HG03045 (cell line): Measurements from ENCODE around the gene GRM6.

Experiments
- ATAC-seq: cut with Tn5 transposase; IDR thresholded peaks from one replicate; pipeline ENCODE4 v1.9.1; 2021; ENCODE audit warnings: mild to moderate bottlenecking, moderate library complexity; ENCODE audit not compliant: unreplicated experiment

The GRM6 gene

DNA sequence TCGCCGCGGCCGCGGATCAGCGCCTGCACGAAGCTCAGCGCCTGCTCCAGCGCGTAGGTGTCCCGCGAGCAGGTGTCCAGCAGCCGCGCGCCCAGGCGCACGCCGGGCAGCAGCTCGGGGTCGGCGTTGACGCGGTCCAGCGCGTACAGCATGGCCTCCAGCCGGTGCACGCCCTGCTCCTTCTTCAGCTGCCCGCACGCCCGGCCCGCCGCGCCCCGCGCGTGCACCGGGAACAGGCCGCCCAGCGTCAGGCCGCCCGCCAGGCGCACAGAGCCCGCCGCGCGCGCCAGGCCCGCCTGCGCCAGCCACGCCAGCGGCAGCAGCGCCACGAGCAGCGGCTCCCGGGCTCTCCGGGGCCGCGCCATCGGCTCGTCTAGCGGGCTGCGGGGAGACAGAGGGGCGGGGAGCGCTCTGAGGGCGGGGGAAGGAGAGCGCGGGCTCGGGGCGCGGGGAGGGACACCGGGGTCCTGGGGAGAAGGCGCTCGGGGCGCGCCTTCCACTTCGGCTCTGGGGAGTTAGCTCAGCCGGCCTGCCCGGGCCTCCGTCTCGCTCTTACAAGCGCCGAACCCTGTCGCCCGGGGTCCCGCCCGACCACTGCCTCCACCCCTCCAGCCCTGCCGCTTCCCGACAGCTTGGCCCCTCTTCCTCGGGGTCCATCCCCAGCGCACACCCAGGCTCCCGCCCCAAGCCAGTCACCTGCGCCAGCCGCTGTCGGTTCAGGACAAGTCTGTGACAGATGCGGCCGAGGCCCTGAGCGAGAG, at the start of gene GRM6:
Gene GRM6 (minus strand): TSS at position 741 of the 761 bp plus-strand sequence. CDS start 376 bp downstream, at position 365.
- no peak for ATAC-seq

DNA sequence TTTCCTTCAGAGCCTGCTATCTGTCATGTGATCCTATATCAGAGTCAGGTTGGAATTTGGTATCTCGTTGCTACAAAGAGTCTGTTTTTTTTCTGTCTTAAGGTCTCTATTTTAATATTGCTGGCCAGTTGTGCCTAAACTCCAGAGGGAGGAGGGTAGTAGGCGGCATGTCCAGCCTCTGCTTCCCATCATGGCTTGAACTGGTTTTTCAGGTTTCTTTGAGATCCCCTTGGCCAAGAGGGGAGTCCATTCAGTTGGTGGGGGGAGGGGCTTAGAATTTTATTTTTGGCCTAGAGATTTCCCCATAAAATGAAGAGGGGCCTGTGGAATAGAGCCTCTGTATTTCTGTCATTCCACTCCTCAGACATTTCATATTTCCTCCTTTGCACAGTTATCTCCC, 49.6 kb upstream of the GRM6 start:
- ATAC-seq: no peak

DNA sequence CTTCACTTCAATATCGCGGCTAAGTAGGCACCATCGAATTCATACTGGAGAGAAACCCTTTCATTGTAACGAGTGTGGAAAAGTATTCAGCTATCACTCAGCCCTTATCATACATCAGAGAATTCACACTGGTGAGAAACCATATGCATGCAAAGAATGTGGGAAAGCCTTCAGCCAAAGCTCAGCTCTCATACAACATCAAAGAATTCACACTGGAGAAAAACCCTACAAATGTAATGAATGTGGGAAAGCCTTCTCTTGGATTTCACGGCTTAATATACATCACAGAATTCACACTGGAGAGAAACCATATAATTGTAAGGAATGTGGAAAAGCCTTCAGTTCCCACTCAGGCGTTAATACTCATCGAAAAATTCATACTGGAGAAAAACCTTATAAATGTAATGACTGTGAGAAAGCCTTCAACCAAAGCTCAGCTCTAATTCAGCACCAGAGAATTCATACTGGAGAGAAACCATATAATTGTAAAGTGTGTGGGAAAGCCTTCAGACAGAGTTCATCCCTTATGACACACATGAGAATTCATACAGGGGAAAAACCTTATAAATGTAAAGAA, 38.0 kb upstream of the GRM6 start:
- no peak for ATAC-seq

DNA sequence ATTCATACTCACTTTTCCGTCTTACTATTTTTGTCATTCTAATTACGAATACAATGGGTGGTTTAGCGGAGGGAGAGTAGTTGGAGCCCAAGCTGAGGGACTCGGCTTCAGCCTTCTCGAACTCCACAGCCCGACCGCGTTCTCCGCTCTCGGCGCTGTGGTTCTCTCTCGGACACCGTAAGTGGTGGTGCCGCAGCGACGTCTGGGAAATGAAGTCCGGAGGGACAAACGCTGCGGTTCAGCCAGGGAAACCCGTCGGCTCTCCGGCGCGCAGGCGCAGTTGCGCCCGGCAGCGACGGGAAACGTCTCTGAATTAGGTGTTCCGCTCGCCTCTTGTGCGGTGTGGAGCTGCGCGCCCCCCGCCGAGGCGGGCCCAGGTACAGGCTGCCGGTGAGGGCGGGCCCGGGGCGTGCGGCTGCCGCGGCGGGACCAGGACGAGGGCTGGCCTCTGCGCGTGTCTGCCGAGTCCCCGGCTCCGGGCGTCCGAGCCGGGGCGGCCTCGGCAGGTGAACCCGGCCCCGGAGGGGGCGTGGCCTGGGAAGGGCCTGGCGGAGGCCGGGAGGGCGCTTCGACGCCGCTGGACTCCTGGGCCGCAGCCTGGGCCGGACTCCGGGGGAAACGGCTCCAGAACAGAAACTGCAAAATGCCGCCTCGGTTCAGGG, 28.5 kb upstream of the GRM6 start, which contains the start of gene ZNF879:
Gene ZNF879 (plus strand): TSS at position 277 of the 662 bp plus-strand sequence. CDS start 1,201 bp downstream, outside the sequence.
- ATAC-seq: peak; percentile 74

DNA sequence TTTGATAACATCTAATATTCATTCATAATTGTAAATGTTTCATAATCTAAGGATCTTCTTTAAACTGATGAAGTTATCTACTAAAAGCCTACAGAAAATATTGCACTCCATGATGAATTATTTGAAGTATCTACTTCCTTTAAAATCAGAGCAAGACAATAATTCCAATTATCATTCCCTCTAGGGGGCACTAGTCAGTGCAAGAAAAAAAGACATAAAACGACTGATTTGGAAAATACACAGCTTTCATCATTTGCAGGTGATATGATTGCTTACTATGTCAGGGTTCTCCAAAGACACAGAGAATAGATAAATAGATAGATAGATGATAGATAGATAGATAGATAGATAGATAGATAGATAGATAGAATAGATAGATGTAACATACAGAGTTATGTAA, 13.5 kb upstream of the GRM6 start:
- ATAC-seq: no peak

DNA sequence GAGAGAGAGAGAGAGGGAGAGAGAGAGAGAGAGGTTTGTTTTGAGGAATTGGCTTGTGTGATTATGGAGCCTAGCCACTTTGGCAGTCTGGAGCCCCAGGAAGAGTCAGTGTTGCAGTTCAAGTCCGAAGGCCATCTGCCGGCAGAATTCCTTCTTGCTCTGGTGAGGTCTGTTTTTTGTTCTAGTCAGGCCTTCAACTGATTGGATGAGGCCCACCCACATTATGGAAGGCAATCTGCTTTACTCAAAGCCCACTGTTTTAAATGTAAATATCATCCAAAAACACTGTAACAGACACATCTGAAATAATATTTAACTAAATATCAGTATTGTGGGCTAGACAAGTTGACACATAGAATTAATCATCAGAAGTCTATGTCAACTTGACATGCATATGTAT, 11.4 kb upstream of the GRM6 start:
- ATAC-seq: no peak

DNA sequence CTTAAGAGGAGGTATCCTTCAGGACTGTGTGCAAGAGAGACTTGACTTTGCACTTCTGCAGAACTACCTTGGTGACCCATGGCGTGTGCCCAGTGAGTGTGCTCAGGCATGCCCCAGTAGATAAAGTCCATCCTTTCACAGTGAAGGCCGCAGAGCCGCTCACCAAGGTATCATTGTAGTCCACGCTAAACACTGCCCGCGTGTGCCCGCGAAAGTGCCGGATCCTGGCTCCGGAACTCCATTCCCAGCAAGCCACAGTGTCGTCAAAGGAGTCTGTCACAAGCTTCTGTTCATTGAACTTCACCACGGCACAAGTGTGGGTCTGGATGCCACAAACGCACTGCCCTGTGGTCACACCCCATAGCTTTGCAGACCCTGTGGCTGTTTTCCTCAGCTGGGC, 3.3 kb upstream of the GRM6 start:
- ATAC-seq: no peak

DNA sequence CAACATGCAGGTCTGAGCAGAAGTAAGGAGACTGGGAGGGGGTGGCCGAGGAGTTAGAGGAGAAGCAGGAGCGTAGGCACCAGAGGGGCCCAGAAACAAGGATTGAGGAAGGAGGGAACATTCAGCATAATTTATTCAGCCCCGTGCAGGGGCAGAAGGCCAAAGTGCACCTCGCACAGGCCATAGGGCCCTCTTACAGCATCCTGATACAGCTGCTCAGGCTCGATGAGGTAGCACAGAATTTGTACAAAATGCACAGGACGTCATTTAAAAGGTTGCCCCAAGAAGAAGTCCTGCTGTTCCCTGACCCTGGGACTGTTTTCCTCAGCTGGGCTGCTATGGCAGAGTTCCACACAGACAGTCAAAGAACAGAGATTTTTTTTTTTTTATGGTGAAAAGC, 2.1 kb upstream of the GRM6 start:
- no peak for ATAC-seq

DNA sequence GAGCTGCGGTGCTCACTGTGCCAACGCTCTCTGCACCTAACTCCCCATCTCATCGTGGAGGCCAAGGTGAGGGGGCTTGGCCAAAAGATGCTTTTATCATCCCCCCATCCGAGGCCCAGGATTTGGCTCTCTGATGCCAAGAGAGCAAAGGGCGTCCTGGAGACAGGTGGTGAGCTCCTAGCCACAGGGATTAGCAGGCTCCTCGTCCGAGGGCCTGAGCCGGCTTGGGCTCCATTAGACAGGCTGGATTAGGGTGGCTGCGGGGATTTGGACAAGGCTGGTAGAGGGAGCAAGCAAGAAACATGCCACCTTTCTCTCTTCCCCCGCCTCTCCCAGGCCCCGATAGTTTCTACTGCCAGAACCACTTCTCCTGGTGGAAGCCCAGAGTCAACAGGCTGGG, 1.0 kb upstream of the GRM6 start:
- no peak for ATAC-seq

DNA sequence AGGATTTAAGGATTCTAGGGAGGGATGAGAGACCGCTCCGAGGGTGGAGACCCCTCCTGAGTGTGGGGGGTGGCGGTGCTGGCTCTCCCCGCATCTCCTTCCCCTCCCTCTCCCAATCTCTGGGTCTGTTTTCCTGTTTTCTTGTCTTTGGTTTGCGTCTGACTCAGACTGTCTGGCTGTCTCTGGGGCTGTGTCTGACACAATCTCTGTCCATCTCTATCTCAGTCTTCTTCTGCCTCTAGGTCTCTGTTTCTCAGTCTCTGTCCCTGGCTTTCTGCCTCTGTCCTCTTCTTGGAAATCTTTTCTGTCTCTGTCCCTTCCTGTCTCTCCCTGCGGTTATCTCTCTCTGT, 196 bp upstream of the GRM6 start:
- ATAC-seq: no peak

DNA sequence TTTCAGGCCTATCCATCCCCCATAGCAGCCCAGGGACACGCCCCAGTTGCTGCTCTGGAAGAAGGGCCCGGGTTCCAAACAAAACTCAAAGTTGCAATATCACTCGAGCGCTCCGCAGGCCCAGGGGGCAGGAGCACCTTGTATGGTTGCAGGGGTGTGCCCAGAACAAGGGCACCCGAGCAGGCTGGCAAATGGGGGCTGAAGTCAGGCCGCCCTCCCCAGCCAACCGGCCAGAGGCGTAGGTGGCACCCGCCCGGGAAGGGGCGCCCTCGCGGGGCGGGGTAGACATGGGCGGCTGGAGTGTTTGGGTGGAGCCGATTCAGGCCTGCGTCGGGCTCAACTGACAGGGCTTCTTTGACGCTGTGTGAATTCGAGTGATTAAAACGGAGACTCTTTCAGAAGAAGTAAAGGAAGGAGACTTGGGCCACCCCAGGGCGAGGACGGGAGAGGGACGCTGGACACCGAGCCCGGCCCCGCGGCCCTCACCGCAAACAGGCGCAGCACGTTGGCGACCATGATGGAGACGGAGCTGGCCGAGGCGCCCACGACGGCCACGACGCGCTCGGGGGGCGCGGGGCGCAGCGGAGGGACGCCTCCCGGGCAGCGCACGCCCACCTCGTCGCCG, 1.1 kb downstream of the GRM6 start:
- no peak for ATAC-seq

DNA sequence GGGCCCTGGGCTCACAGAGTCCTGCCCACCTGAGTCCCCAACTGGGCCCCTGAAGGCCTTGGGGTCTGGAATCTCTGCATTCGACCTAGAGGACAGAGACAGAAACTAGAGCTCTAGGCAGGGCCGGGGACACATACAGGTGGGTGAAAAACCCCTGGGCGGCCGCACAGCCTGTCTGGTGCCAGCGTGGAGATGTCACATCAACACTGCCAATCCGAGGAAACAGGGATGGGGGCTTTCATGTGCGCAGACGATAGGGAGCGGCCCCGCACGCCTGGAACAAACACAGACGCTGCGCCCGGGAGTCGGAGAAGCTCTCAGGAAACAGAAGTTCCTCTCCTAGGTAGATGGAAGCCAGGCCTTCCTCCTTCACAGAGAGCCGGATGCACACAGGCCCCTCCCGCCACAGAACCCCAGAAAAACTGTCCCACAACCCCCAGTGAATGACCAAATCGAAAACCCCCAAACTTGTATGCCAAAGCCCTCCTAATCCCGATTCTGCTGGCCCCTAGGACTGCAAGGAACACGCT, 1.8 kb downstream of the GRM6 start:
- no peak for ATAC-seq

DNA sequence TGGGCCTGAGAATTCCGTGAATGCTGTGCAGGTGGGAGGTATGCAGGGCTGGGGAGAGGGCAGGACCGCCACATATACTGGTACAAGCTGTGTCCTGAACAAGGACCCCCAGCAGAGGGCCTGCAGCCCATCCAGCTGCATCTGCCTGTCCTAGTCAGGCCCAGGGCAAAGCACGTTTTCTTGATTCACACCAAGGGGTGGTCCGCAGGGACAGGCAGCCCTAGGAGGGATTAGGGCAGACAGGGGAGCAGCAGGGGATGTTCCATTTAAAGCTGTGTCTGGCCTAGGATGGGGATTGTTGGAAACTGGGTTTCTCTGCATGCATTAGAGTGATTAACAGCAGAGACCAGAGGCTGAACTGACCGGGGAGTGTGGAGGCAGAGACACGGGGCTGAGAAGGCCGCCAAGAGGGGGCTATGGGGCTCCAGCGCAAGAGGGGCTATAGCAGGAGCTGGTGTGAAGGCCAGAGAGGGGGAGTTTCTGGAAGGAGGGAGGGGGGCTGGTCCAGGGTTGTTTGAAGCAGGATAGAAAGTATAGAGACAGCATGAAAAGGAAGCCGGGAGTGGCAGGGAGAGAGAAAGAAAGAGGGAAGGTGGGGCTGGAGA, 2.7 kb downstream of the GRM6 start:
- ATAC-seq: no peak

DNA sequence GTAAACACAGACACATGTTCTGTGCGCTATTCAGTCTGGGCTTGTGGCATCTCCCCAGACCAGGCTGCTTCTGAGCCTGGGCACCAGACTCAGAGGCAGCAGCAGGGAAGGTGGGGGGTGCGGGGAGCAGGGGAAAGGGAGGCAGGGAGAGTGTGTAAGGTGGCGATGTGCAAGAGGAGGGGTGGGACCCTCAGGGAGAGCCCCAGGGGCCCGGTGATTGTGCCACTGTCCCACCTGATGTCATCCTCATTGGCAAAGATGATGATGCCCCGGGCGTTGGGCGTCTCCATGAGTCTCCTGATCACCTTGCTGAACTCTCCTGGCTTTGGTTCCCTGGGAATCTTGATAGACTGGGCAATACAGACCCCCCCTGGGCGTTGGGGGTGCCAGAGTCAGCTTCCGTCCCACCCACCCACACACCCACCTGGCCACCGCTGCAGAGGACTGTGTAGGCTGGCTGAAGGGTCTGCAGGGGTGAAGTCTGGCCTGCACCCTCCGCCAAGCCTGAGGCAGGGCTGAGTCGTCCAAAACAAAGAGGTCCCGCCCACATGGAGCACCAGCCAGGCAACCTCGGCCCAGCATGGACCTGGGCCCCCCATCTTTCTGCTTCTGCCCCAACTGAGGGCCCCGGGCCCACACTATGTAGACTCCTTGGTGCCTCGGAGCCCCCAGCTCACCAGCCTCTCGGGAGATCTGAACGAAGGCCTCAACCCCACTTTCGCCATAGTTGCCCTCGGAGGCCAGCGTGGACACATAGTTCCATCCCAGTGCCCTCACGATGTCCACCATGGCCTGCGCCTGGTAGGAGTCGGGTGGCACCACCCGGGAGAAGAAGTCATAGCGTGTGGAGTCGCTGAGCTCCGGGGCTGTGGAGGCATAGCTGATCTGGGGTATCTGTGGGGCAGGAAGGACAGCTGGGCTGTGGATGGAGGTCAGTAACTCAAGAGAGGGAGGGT, 3.7 kb downstream of the GRM6 start:
- no peak for ATAC-seq

DNA sequence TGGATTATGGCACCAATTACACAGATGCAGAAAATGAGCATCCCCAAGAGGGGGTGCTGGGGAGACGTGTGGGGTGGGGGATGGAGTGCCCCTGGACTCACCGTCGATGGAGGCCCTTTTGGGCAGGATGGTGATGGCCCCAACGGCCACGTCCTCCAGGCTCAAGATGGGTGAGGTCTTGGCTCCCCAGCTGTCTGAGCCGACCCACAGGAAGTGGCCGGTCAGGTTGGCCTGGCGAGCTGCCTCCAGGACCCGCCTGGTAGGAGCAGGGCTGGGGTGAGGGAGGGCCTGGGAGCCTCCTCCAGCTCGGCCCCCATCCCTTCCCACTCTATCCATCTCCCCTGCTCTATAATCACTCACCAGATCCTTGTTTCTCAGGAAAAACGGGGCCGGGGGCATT, 4.6 kb downstream of the GRM6 start:
- ATAC-seq: no peak

DNA sequence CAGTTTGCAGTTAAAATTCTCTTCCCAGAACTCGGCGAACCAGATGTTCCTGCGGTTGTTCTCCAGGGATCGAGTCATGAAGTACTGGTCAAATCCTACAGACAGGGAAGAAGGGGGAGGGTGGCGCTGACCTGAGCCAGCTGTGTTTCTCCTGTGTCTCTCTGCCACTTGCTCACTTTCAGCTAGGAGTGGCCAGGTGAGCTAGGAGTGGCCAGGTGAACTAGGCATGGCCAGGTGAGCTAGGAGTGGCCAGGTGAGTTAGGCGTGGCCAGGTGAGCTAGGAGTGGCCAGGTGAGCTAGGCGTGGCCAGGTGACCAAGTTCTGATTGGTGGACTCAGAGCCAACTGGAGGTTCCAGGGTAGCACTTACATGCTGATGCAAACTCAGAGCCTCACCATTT, 5.8 kb downstream of the GRM6 start:
- ATAC-seq: no peak

DNA sequence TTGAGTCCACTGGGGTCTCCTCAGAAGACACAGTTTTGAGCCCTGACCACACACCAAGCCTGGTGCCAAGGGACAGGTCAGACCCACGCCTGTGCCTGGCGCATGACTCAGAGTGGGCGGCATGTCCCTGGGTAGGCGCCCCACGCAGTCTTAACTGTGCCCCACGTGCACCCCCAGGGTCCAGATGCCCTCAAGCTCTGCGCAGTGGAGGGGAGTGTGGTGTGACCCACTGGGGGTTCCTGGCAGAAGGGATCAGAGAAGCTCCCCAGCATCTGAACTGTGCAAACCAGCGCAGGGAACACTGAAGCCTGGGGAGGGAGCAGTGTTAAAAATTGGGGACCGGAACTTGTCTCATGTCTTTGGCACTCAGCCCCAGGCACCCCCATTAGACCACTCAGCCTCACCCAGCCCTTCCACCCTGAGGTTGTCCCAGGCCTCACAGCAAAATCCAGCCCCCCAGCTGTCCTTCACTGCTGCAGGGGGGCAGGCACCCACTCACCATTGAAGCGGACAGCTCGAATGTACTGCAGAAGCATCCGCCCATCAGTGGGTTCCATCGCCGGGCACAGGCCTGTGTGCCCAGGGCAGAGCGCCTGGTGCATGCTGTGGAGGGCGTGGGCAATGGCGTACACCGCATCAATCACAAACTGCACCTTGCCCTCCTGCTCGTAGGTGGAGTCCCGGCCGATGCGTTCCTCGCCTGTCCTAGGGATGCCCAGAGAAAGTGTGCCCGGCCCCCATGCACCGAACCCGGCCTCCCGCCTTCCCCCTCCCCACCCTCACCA, 6.5 kb downstream of the GRM6 start:
- no peak for ATAC-seq

DNA sequence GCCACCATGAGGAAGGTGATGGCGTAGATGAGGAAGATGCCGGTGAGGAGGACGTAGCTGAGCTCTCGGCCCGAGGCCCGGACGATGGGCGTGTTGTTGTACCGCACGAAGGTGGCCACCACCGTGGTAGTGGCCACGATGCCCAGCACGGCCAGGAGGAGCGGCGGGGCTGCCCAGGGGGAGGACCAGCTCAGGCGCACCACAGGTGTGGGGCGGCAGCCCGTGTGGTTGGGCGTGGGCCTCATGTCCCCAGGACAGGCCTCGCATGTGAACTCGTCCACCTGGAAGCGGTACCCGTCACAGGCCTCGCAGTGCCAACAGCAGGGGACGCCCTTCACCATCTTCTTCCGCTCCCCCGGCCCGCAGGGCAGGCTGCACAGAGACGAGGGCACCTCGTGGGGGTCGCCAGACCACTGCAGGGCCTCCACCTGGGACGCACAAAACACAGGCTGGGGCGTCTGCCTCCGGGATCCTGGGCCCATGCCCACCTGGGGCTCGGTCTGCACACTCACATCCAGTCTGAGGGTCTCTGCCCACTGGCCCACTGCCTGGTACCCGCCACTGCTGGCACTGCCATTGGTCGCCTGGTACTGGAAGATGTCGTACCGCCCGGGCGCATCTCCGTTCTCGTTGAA, 8.7 kb downstream of the GRM6 start:
- no peak for ATAC-seq
